ENCODE results near the gene TBC1D23.
"Not testable (repeated sequence)": the region's sequence is repeated elsewhere in the genome, so short reads cannot be mapped to it uniquely, and the experiment has no call there.

The TBC1D23 gene

GRCh38 chr3:100260685-100261484, at the start of gene TBC1D23:
Gene TBC1D23, plus strand, starts transcription at chr3:100260992. Its CDS starts 27 bp downstream, at chr3:100261019.
- DNase-seq (ENCODE audit: low read depth in 2 of 2), result peak; percentile 94 to 96

DNA sequence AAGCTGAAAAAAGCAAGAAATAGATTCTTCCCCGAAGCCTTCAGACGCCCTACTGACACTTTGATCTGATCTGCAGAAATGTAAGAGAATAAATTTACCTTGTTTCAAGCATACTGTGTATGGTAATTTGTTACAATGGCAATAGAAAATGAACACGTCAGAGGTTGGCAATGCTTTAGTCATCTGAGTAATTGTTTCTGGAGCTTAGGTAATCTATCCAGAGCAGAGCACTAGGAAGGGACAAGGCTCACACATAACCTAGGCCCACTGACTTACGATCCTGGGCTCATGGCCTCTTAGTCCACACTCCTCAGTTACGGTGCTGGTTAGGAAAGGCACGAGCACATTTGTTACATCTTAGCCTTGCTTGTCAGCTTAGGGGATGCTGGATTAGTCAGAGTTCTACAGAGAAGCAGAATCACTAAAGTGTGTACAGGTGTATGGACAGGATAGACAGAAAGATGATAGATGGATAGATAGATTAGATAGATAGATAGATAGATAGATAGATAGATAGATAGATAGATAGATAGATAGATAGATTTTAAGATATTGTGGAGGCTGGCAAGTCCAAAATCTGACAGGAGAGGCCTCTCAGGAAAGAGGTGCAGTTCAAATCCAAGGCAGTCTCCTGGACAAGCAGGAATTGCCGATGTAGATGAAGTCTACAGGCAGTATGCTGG, 46.8 kb upstream of the TBC1D23 start:
- DNase-seq (ENCODE audit: low read depth in 2 of 2), result no peak

- no peak for DNase-seq (ENCODE audit: low read depth in 2 of 2)
These were observed 46.2 kb upstream of the TBC1D23 start for GRCh38 chr3:100214574-100214964.

DNA sequence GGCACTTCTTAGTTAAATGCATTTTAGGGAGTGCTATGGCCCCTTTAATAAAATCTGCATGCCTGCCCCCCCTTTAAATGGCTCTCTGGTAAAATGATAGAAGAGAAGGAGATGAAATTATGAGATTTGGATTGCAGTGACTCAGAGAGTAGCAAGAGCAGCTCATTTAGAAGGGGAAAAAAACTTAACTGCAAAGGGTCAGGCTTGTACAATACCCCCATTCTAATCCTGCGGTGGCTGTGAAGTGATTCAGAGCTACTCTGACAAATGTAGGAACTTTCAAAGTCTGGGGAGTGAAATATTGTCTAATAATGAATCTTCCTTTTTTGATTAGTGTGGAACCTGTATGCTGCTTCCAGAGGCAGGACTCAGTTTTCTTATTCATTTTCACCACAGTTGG, 44.1 kb upstream of the TBC1D23 start:
- no peak for DNase-seq (ENCODE audit: low read depth in 2 of 2)

DNA sequence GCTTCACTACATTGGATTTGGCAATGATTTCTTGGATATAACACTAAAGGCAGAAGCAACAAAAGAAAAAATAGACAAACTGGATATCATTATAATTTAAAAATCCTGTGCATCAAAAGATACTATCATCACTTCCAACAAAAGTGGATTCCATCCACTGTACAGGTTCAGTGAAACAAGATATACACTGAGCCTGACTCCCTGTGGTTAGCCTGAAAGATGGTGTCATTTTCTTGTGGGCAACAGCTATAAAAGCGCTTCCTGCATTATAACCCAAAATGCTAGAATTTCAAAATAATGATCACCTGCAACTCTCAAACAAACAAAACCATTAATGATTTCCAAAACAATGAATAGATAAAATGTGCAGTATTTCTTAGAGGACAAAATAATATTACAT, 39.6 kb upstream of the TBC1D23 start:
- DNase-seq (ENCODE audit: low read depth in 2 of 2), result no peak

DNA sequence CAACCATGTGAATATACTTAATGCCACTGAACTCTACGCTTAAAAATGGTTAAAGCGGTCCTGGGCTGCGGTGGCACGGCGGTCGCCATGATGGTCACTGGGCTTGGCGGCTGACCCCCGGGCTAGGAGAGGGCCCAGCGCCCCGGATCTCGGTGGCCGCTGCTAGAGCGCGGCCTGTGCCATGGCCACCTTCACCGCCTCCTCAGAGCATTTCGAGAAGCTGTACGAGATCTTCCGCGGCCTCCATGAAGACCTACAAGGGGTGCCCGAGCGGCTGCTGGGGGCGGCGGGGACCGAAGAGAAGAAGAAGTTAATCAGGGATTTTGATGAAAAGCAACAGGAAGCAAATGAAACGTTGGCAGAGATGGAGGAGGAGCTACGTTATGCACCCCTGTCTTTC, 35.6 kb upstream of the TBC1D23 start:
- DNase-seq (ENCODE audit: low read depth in 2 of 2), result no peak

GRCh38 chr3:100225883-100226282, 34.9 kb upstream of the TBC1D23 start:
- DNase-seq (ENCODE audit: low read depth in 2 of 2), result no peak

- DNase-seq (ENCODE audit: low read depth in 2 of 2), result no peak
These were observed 33.9 kb upstream of the TBC1D23 start for GRCh38 chr3:100226712-100227429.

- no peak for DNase-seq (ENCODE audit: low read depth in 2 of 2)
These were observed 33.3 kb upstream of the TBC1D23 start for GRCh38 chr3:100227511-100227921.

DNA sequence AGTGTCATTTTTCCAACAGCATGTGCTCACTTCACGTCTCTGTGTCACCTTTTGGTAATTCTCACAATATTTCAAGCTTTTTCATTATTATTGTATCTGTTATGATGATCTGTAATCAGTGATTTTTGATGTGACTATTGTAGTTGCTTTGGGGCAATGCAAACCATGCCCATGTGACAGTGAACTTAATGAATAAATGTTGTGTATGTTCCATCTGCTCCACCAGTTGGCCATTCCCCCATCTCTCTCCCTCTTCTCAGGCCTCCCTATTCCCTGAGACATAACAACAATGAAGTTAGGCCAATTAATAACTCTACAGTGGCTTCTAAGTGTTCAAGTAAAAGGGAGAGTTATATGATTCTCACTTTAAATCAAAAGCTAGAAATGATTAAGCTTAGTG, 32.5 kb upstream of the TBC1D23 start:
- DNase-seq (ENCODE audit: low read depth in 2 of 2), result no peak

GRCh38 chr3:100229188-100229587, 31.6 kb upstream of the TBC1D23 start:
- not testable (repeated sequence) for DNase-seq (ENCODE audit: low read depth in 2 of 2)

GRCh38 chr3:100230710-100231109, 30.1 kb upstream of the TBC1D23 start:
- no peak for DNase-seq (ENCODE audit: low read depth in 2 of 2)

DNA sequence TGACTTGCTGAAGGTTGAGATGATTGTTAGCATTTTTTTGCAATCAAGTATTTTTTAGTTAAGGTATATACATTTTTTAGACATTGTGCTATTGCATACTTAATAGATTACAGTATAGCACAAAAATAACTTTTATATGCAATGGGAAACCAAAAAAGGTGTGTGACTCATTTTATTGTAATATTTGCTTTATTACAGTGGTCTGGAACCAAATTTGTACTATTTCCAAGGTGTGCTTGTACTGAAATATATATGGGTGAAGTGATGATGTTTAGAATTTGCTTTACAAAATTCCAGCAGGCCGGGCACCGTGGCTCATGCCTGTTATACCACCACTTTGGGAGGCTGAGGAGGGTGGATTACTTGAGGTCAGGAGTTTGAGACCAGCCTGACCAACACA, 29.1 kb upstream of the TBC1D23 start:
- no peak for DNase-seq (ENCODE audit: low read depth in 2 of 2)

GRCh38 chr3:100234364-100234763, 26.4 kb upstream of the TBC1D23 start:
- DNase-seq (ENCODE audit: low read depth in 2 of 2), result no peak

GRCh38 chr3:100238599-100238998, 22.2 kb upstream of the TBC1D23 start:
- no peak for DNase-seq (ENCODE audit: low read depth in 2 of 2)

DNA sequence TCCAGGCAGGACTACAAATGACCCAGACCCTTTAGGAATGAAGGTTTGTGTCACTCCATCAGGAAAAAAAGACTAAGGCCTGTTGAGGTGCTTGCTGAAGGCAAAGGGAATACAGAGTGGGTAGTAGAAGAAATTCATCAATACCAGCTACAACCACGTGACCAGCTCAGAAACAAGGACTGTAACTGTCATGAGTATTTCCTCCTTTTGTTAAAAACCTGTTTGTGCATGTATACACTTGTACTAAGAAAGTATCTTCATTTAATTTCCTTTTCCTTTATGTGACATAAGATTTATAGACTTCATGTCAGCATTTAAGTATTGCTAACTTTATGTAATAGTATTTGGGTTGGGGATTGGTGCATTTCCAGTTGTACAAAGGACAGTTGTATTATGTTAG, 18.3 kb upstream of the TBC1D23 start:
- DNase-seq (ENCODE audit: low read depth in 2 of 2), result not testable (repeated sequence)

GRCh38 chr3:100244264-100244663, 16.5 kb upstream of the TBC1D23 start:
- no peak for DNase-seq (ENCODE audit: low read depth in 2 of 2)

DNA sequence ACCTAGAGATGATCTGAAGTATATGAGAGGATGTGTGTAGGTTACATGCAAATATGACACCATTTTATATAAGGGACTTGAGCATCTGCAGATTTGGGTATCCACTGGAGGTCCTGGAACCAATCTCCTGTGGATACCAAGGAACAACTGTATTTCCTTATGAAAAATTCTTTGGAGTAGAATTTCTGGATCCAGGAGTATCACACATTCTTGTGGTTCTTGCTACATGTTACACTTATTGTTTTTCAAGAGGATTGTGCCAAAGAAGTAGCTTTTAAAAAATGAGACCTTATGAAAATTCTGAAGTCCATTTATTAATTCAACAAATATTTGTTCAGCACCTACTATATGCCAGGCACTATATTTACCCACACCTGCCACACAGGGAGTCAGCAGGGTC, 15.7 kb upstream of the TBC1D23 start:
- no peak for DNase-seq (ENCODE audit: low read depth in 2 of 2)

- no peak for DNase-seq (ENCODE audit: low read depth in 2 of 2)
These were observed 14.9 kb upstream of the TBC1D23 start for GRCh38 chr3:100245927-100246326.

- DNase-seq (ENCODE audit: low read depth in 2 of 2), result no peak
These were observed 13.8 kb upstream of the TBC1D23 start for GRCh38 chr3:100246999-100247398.

DNA sequence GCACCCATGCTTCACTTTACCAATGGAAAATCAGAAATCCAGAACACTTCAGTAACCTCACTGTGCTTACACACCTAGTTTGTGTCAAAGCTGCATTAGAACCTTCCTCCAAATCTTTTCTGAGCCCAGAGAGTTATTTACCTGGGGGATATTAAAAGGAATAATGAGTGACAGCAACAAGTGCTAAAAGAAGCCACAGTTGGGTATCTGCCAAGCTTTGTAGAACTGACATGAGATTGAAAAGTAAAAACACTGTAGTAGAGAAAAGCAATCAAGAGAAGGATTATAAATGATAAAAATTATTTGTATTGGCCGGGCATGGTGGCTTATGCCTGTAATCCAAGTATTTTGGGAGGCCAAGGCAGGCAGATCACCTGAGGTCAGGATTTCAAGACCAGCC, 8.8 kb upstream of the TBC1D23 start:
- DNase-seq (ENCODE audit: low read depth in 2 of 2), result no peak

DNA sequence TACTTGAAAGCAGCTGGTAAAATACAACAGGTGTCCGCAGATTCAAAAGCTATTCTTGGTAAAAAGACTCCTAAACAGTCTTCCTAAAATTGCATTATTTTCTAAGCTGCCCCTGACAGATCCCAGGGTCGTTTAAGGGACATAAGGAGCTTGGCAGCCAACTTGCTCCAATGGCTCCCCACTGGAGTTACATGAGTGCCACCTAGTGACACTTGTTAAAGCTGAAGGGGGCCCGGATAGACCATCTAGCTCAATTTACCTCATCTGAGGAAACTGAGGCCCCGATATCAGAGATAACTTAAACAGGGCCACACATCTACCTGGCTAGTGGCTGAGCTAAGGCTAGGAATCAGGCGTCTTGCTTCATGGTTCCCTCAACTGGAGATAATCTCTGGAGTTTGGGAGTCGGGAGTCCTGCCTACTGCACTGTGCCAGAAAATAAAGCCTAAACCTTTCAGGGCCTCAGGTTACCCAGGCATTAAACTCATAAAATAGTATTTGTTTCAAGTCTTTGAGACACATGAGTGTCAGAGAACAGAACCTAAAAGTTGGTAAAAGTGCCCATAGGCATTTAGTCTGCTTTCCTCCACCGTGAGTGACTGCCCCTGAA, 6.5 kb upstream of the TBC1D23 start:
- DNase-seq (ENCODE audit: low read depth in 2 of 2), result peak in 1 of 2 donors; percentile 11
